Measurements from ENCODE around the gene PPP1R14B.
A peak's percentile ranks its signal among the peaks of the same experiment; 100 is the strongest.

Gene PPP1R14B

GRCh38 chr11:64258356-64258755, 11.6 kb upstream of the PPP1R14B start:
- DNase-seq (ENCODE audit: low spot score) = no peak
- no peak for TF ChIP-seq CTCF (IDR thresholded peaks at IDR 0.05; ENCODE audit: extremely low read depth, missing control alignments)

- no peak for TF ChIP-seq CTCF (IDR thresholded peaks at IDR 0.05; ENCODE audit: extremely low read depth, missing control alignments)
- DNase-seq (ENCODE audit: low spot score) = no peak
Observed at GRCh38 chr11:64256300-64256699, 9.6 kb upstream of the PPP1R14B start.

GRCh38 chr11:64255135-64256128, 8.7 kb upstream of the PPP1R14B start:
- no peak for DNase-seq (ENCODE audit: low spot score)
- TF ChIP-seq CTCF (IDR thresholded peaks at IDR 0.05; ENCODE audit: extremely low read depth, missing control alignments) = no peak

GRCh38 chr11:64254326-64254725, 7.6 kb upstream of the PPP1R14B start:
- TF ChIP-seq CTCF (IDR thresholded peaks at IDR 0.05; ENCODE audit: extremely low read depth, missing control alignments) = no peak
- DNase-seq (ENCODE audit: low spot score) = no peak

GRCh38 chr11:64253481-64253880, 6.7 kb upstream of the PPP1R14B start:
- TF ChIP-seq CTCF (IDR thresholded peaks at IDR 0.05; ENCODE audit: extremely low read depth, missing control alignments) = no peak
- no peak for DNase-seq (ENCODE audit: low spot score)

GRCh38 chr11:64253043-64253442, 6.3 kb upstream of the PPP1R14B start:
- DNase-seq (ENCODE audit: low spot score) = no peak
- TF ChIP-seq CTCF (IDR thresholded peaks at IDR 0.05; ENCODE audit: extremely low read depth, missing control alignments) = no peak

- peak; percentile 41 for TF ChIP-seq CTCF (IDR thresholded peaks at IDR 0.05; ENCODE audit: extremely low read depth, missing control alignments)
- peak; percentile 69 for DNase-seq (ENCODE audit: low spot score)
Observed at GRCh38 chr11:64252003-64252872, 5.5 kb upstream of the PPP1R14B start.
